Trophoblast cell (in vitro differentiated cells and primary cell): Measurements from ENCODE around the gene WNT5A.
A peak's percentile ranks its signal among the peaks of the same experiment; 100 is the strongest.

ENCODE experiments used
- DNase-seq, 2 donors: peaks; one replicate each; pipeline ENCODE4 v3.0.0-alpha.2; 2016
- H2AFZ ChIP-seq: 2 replicates; pipeline ENCODE4 v1.6.1; 2013; ENCODE audit warnings: low read length, moderate library complexity, mild to moderate bottlenecking; ENCODE audit not compliant: insufficient read depth, poor library complexity
- H2AK5ac ChIP-seq: 2 replicates; pipeline ENCODE4 v1.6.1; 2013; ENCODE audit warnings: mild to moderate bottlenecking, low read length
- H2BK120ac ChIP-seq: 2 replicates; pipeline ENCODE4 v1.6.1; 2013; ENCODE audit warnings: low read length, mild to moderate bottlenecking, moderate library complexity; ENCODE audit not compliant: insufficient read depth, poor library complexity
- H2BK12ac ChIP-seq: 2 replicates; pipeline ENCODE4 v1.6.1; 2013; ENCODE audit warnings: mild to moderate bottlenecking, low read length, moderate library complexity
- H2BK5ac ChIP-seq: 2 replicates; pipeline ENCODE4 v1.6.1; 2013; ENCODE audit warnings: low read length, low read depth, moderate library complexity, mild to moderate bottlenecking; ENCODE audit not compliant: poor library complexity
- H3K14ac ChIP-seq: 2 replicates; pipeline ENCODE4 v1.6.1; 2013; ENCODE audit warnings: mild to moderate bottlenecking, low read length
- H3K18ac ChIP-seq: 2 replicates; pipeline ENCODE4 v1.6.1; 2013; ENCODE audit warnings: mild to moderate bottlenecking, low read length
- H3K23ac ChIP-seq: 2 replicates; pipeline ENCODE4 v1.6.1; 2013; ENCODE audit warnings: low read length
- H3K27ac ChIP-seq: 2 replicates; pipeline ENCODE4 v1.5.1; 2013; ENCODE audit warnings: low read depth, mild to moderate bottlenecking, inconsistent platforms, low read length, moderate library complexity
- H3K27me3 ChIP-seq: 2 replicates; pipeline ENCODE4 v1.6.1; 2013; ENCODE audit warnings: inconsistent platforms, mild to moderate bottlenecking, low read length, moderate library complexity; ENCODE audit not compliant: insufficient read depth
- H3K36me3 ChIP-seq, 2 experiments: 1 replicate in 1 of 2; 2 replicates in 1 of 2; pipeline ENCODE4 v1.6.1; 2013; ENCODE audit warnings: low read length in 2 of 2, mild to moderate bottlenecking in 2 of 2, moderate library complexity in 1 of 2; ENCODE audit not compliant: insufficient read depth in 2 of 2, control insufficient read depth in 1 of 2
- H3K4ac ChIP-seq: 2 replicates; pipeline ENCODE4 v1.6.1; 2013; ENCODE audit warnings: low read depth, mild to moderate bottlenecking, low read length, moderate library complexity
- H3K4me1 ChIP-seq, 2 experiments: 1 replicate in 1 of 2; 2 replicates in 1 of 2; pipeline ENCODE4 v1.6.1; 2013; ENCODE audit warnings: low read length in 2 of 2, mild to moderate bottlenecking in 2 of 2, moderate library complexity in 1 of 2; ENCODE audit not compliant: insufficient read depth in 2 of 2, control insufficient read depth in 1 of 2
- H3K4me2 ChIP-seq: 2 replicates; pipeline ENCODE4 v1.6.1; 2013; ENCODE audit warnings: inconsistent platforms, mild to moderate bottlenecking, low read length, moderate library complexity
- H3K4me3 ChIP-seq: 2 replicates; pipeline ENCODE4 v1.5.1; 2013; ENCODE audit warnings: mild to moderate bottlenecking, low read depth, low read length, inconsistent platforms
- H3K79me1 ChIP-seq: one replicate; pipeline ENCODE4 v1.6.1; 2013; ENCODE audit warnings: low read length
- H3K79me2 ChIP-seq: 2 replicates; pipeline ENCODE4 v1.6.1; 2013; ENCODE audit warnings: low read length, mild to moderate bottlenecking; ENCODE audit not compliant: control insufficient read depth, insufficient read depth, poor library complexity
- H3K9ac ChIP-seq: 2 replicates; pipeline ENCODE4 v1.6.1; 2013; ENCODE audit warnings: mild to moderate bottlenecking, low read length
- H3K9me3 ChIP-seq: 2 replicates; pipeline ENCODE4 v1.6.1; 2013; ENCODE audit warnings: low read depth, mild to moderate bottlenecking, control low read depth, inconsistent platforms, low read length; ENCODE audit not compliant: insufficient read depth
- H4K12ac ChIP-seq: 2 replicates; pipeline ENCODE4 v1.6.1; 2013; ENCODE audit warnings: low read depth, mild to moderate bottlenecking, low read length, moderate library complexity
- H4K8ac ChIP-seq: 2 replicates; pipeline ENCODE4 v1.6.1; 2013; ENCODE audit warnings: low read depth, mild to moderate bottlenecking, low read length, moderate library complexity
- H4K91ac ChIP-seq: one replicate; pipeline ENCODE4 v1.6.1; 2013; ENCODE audit warnings: low read depth, mild to moderate bottlenecking, low read length, moderate library complexity
- WGBS: extraction: QIAGEN DNeasy Blood & Tissue Kit; methylation state at CpG from one replicate; pipeline ENCODE4 v1.1.7; 2013; ENCODE audit warnings: missing lambda C conversion rate; ENCODE audit not compliant: insufficient read length, insufficient coverage; ENCODE audit errors: extremely low coverage; 5-methylcytosine and 5-hydroxymethylcytosine counted together

WNT5A gene

DNA sequence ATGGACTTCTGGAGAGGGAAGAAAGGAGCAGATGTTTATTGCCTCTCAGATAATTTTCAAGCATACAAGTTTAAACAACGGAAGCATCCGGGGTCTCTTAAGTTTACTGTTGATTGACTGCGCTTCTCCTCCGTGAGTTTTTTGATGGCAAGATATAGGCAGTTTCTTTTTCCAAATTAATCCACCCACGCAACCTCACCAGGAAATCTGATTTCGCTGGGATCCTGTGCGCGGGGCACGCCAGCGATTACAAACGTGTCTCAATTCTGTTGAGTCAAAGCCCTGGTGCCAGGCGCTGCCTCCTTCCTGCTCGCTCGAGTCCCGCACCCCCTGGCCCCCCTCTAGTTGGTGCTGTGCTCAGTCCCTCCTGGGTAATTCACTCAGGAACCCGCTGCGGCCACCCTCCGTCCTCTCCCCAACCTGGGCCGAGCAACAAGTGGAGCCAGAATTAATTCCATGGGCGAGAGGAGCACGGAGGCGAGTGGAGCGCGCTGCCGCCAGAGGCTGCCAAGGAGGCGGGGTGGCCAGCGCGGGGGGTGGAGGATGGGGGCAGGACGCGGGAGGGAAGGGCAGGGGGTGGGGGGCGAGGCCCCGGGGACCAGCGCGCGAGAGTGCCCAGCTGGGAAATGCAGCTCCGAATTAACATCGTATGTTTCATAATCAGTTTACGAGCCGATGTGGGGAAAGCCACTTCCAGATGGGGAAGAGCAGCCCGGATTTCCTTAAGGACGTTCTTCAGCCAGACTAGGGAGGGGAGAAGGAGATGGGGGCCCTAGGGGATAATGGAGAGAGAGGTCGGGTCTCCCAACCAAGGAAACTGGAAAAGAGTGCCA is 6.0 kb downstream of the WNT5A start:
- Histone ChIP-seq H3K9ac (peak overlapping the region; percentile 45), H4K8ac (peak overlapping the region; percentile 5), H3K14ac (peak overlapping the region; percentile 8), H3K9me3 (peaks cover 1% of the 10 kb centered on the region), H3K4ac (no peak overlapping the region), H2BK5ac (no peak overlapping the region), H2BK120ac (no peak overlapping the region), H3K23ac (no peak overlapping the region), H3K79me2 (peaks cover 9% of the 10 kb centered on the region), H2AK5ac (no peak overlapping the region), H3K4me3 (peak overlapping the region; percentile 24), H3K27ac (no peak overlapping the region), H3K79me1 (peaks cover 19% of the 10 kb centered on the region), H4K91ac (peak overlapping the region; percentile 16), H2AFZ (no peak overlapping the region), H2BK12ac (no peak overlapping the region), H3K36me3 (peaks cover 5 to 13% of the 10 kb centered on the region in 2 experiments), H3K4me1 (peaks cover 31 to 33% of the 10 kb centered on the region in 2 experiments), H3K18ac (peak overlapping the region; percentile 15), H3K27me3 (peaks cover 8% of the 10 kb centered on the region), H4K12ac (no peak overlapping the region), H3K4me2 (peak overlapping the region; percentile 59)
- DNase-seq, result no peak
- no CpG with 5 or more reads among the region's 42 CpGs for WGBS

DNA sequence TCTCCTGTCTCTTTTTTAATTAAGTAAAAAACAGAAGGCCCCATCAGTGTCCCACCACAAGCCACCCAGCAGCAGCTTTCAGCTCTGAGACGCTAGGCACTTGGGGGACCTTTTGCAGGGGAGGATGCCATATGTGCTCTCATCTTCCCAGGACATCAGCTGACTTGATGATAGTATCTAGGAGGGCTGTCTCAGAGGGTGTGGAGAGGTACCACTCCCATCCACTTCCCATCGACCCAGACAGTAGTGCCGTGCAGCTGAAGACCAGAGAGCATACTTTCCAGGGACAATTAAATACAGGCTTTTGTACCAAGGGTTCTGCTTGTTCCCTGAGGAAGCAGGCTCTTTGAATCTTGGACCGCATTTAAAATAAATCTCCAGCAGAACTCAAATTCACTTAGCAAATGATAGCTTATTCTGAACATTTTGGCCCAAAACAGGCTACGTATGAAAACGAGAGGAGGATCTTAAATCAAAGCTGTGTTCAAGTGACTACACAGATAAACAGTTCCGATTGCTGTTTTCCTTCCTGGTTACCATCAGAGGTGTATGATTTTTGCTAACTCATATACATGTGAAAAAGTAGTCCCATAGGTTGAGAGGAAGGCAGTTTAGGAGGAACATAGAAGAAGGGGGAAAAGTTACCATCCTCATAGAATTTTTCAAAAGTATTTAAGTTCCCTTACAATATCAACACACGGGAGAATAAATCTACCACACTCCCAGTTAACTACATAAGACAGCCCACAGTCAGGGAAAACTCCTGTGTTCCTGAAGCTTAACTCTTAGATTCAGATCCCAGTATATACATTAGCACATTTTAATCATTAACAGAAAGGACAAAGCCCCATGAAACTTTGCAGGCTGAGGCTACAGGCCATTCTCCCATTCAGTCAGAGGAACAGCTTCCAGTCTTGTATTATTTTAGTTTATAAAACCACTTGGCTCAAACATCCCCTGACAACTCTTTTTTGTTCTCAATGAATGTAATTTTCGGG is 9.5 kb downstream of the WNT5A start:
- H3K79me1 ChIP-seq, result peaks cover 7% of the 10 kb centered on the region
- peaks cover 3% of the 10 kb centered on the region for H3K79me2 ChIP-seq
- H3K4me3 ChIP-seq, result no peak overlapping the region
- no peak for DNase-seq
- no peak overlapping the region for H3K18ac ChIP-seq
- H3K14ac ChIP-seq, result no peak overlapping the region
- no peak overlapping the region for H3K23ac ChIP-seq
- no peak overlapping the region for H2BK120ac ChIP-seq
- peaks cover 17% of the 10 kb centered on the region in 2 experiments for H3K4me1 ChIP-seq
- no peak overlapping the region for H3K27ac ChIP-seq
- no peak overlapping the region for H4K8ac ChIP-seq
- H2AFZ ChIP-seq, result no peak overlapping the region
- H3K9ac ChIP-seq, result no peak overlapping the region
- H2BK5ac ChIP-seq, result no peak overlapping the region
- no peak overlapping the region for H2AK5ac ChIP-seq
- H3K27me3 ChIP-seq, result peaks cover 11% of the 10 kb centered on the region
- peaks cover 15 to 30% of the 10 kb centered on the region in 2 experiments for H3K36me3 ChIP-seq
- no peak overlapping the region for H4K12ac ChIP-seq
- H3K4me2 ChIP-seq, result no peak overlapping the region
- no peak overlapping the region for H4K91ac ChIP-seq
- H3K4ac ChIP-seq, result no peak overlapping the region
- H3K9me3 ChIP-seq, result peaks cover 1% of the 10 kb centered on the region
- no peak overlapping the region for H2BK12ac ChIP-seq
- WGBS, result no CpG with 5 or more reads among the region's 9 CpGs

DNA sequence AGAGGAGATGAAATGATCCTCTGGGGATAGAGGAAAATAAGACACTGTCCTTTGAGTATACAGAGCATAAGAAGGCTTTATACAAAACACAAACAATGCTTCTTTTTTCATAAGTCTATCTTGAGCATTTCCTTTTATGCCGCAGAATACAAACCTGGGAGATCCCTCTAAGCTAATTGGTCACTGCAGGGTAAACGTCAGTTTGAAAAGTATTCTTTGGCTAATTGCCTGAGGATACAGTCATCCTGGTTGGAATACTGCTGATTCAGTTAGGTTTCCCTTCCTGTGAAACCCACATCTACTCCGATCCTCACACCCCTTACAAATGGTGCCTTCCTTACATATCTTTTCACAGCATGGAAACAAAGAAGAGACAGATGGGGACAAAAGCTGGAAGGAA is 10.6 kb downstream of the WNT5A start:
- DNase-seq, result no peak
- peaks cover 6% of the 10 kb centered on the region in 2 experiments for H3K4me1 ChIP-seq
- H3K36me3 ChIP-seq, result peaks cover 20 to 37% of the 10 kb centered on the region in 2 experiments
- H3K79me2 ChIP-seq, result no peaks in the 10 kb centered on the region
- H2AK5ac ChIP-seq, result no peak overlapping the region
- peaks cover 3% of the 10 kb centered on the region for H3K79me1 ChIP-seq
- H4K91ac ChIP-seq, result no peak overlapping the region
- no peak overlapping the region for H3K4me3 ChIP-seq
- no peak overlapping the region for H2BK12ac ChIP-seq
- H3K4ac ChIP-seq, result no peak overlapping the region
- H3K9me3 ChIP-seq, result no peaks in the 10 kb centered on the region
- no peak overlapping the region for H2BK5ac ChIP-seq
- H2AFZ ChIP-seq, result no peak overlapping the region
- WGBS, result no CpG with 5 or more reads among the region's 3 CpGs
- no peak overlapping the region for H3K23ac ChIP-seq
- no peak overlapping the region for H3K27ac ChIP-seq
- no peak overlapping the region for H4K8ac ChIP-seq
- no peak overlapping the region for H3K9ac ChIP-seq
- H3K27me3 ChIP-seq, result peaks cover 7% of the 10 kb centered on the region
- no peak overlapping the region for H3K4me2 ChIP-seq
- H3K18ac ChIP-seq, result no peak overlapping the region
- no peak overlapping the region for H3K14ac ChIP-seq
- no peak overlapping the region for H2BK120ac ChIP-seq
- no peak overlapping the region for H4K12ac ChIP-seq

DNA sequence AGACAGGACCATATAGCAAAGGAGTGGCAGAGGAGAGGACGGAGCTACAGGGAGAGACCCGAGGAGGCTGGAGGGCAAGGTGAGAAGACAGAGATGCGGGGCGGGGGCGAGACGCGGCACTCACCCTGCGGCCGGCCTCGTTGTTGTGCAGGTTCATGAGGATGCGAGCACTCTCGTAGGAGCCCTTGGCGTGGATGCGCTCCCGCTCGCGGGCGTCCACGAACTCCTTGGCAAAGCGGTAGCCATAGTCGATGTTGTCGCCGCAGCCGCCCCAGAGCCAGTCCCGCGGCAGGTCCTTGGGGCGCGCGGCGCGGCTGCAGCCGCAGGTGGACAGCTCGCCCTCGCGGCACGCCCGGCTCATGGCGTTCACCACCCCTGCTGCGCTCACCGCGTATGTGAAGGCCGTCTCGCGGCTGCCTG is 12.9 kb downstream of the WNT5A start:
- Histone ChIP-seq H3K27ac (no peak overlapping the region), H3K4ac (no peak overlapping the region), H3K79me2 (no peaks in the 10 kb centered on the region), H4K91ac (no peak overlapping the region), H3K36me3 (peaks cover 30 to 46% of the 10 kb centered on the region in 2 experiments), H3K79me1 (no peaks in the 10 kb centered on the region), H2AK5ac (no peak overlapping the region), H3K9ac (no peak overlapping the region), H3K4me2 (no peak overlapping the region), H3K14ac (no peak overlapping the region), H3K18ac (no peak overlapping the region), H4K12ac (no peak overlapping the region), H3K4me1 (peaks cover 0 to 2% of the 10 kb centered on the region in 2 experiments), H2BK12ac (no peak overlapping the region), H2AFZ (no peak overlapping the region), H3K9me3 (peaks cover 3% of the 10 kb centered on the region), H3K27me3 (peaks cover 3% of the 10 kb centered on the region), H2BK120ac (no peak overlapping the region), H2BK5ac (no peak overlapping the region), H4K8ac (no peak overlapping the region), H3K4me3 (no peak overlapping the region), H3K23ac (no peak overlapping the region)
- no CpG with 5 or more reads among the region's 44 CpGs for WGBS
- DNase-seq, result no peak
